ENCODE data around the gene CDC14A.

The CDC14A gene

DNA sequence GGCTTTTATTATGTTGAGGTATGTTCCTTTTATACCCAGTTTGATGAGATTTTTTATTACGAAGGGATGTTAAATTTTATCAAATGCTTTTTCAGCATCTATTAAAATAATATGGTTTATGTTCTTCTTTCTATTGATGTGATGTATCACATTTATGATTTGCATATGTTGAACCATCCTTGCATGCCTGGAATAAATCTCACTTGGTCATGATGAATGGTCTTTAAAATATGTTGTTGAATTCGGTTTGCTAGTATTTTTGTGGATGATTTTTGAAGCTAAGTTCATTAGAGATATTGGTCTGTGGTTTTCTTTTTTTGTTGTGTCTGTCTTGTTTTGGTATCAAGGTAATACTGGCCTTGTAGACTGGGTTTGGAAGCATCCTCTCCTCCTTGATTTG is 199.7 kb downstream of the CDC14A start:
- ATAC-seq = no peak
- peaks cover 43% of the 10 kb centered on the region for H3K27me3 Mint-ChIP-seq
- peaks cover 36% of the 10 kb centered on the region for H3K36me3 Mint-ChIP-seq
- no peak overlapping the region for H3K27ac Mint-ChIP-seq
- H3K9me3 Mint-ChIP-seq = peaks cover 38% of the 10 kb centered on the region
- H3K4me3 Mint-ChIP-seq = no peak overlapping the region
- H3K4me1 Mint-ChIP-seq = no peaks in the 10 kb centered on the region

DNA sequence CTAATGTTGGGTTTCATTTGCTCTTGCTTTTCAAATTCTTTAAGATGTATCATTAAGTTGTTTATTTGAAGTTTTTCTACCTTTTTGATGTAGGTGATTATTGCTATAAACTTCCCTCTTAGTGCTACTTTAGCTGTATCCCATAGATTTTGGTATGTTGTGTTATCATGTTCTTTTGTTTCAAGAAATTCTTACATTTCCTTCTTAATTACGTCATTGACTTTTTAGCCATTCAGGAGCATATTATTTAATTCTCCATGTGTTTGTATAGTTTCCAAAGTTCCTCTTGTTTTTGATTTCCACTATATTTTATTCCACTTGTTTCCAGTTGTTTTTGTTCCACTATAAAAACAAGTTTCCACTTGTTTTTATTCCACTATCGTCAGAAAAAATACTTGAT is 200.6 kb downstream of the CDC14A start:
- Mint-ChIP-seq H3K36me3 (peaks cover 41% of the 10 kb centered on the region), H3K4me1 (no peaks in the 10 kb centered on the region), H3K27ac (no peak overlapping the region), H3K27me3 (peaks cover 50% of the 10 kb centered on the region), H3K4me3 (no peak overlapping the region), H3K9me3 (peaks cover 45% of the 10 kb centered on the region)
- no peak for ATAC-seq

DNA sequence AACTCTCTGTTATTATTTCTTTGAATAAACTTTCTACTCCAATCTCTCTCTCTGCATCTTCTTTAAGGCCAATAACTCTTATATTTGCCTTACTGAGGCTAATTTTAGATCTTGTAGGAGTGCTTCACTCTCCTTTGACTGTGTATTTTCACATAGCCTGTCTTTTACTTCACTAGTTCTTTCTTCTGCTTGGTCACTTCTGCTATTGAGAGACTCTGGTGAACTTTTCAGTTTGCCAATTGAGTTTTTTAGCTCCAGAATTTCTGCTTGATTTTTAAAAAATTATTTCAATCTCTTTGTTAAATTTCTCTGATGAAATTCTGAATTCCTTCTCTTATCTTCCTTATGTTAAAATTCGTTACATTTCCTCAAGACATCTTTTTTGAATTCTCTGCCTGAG is 203.9 kb downstream of the CDC14A start:
- H3K36me3 Mint-ChIP-seq = peaks cover 32% of the 10 kb centered on the region
- no peak overlapping the region for H3K4me3 Mint-ChIP-seq
- no peak for ATAC-seq
- H3K4me1 Mint-ChIP-seq = no peaks in the 10 kb centered on the region
- peaks cover 39% of the 10 kb centered on the region for H3K9me3 Mint-ChIP-seq
- no peak overlapping the region for H3K27ac Mint-ChIP-seq
- peaks cover 52% of the 10 kb centered on the region for H3K27me3 Mint-ChIP-seq

DNA sequence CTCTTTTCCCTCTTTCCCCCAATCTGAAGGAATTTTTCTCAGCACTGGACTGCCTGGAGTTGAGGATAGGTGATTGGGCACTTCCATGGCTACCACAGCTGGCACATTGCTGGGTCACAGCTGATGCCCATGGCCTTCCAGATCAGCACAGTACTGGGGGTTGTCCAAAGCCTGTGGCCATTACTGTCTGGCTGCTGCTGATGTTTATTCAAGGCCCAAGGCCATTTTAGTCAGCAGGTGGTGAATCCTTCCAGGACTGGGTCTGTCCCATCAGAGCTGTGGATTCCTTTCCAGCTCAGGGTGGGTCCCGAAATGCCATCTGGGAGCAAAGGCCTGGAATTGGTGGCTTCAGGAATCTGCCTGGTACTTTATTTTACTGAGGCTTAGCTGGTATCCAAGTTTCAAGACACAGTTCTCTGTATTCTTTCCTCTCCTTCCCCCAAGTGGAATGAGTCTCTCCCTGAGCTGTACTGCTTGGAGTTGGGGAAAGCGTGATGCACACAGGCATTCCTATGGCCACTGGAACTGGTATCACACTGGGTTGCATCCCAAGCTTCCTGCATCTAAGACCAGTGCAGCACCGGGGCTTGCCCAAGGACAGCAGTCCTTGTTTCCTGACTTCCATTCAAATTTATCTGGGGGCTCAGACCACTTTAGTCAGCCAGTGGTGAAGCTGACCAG is 204.8 kb downstream of the CDC14A start:
- Mint-ChIP-seq H3K36me3 (peaks cover 30% of the 10 kb centered on the region), H3K4me1 (no peaks in the 10 kb centered on the region), H3K9me3 (peaks cover 35% of the 10 kb centered on the region), H3K4me3 (no peak overlapping the region), H3K27ac (no peak overlapping the region), H3K27me3 (peaks cover 48% of the 10 kb centered on the region)
- no peak for ATAC-seq

DNA sequence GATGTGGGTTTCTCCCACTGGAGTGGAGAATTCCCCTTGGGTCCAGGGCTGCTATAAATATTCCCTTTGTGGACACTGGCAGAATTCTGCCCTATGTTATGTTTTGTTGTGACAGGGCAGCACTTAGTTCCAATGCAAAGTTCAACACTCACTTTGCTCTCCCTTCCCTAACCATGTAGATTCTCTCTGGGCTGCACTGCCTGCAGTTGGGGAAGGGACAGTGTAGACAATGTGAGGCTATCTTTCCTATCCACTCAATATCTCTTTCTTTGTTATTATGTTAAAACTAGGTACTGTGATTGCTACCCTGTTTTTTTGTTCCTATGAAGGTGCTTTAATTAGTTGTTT is 205.3 kb downstream of the CDC14A start:
- Mint-ChIP-seq H3K4me1 (no peaks in the 10 kb centered on the region), H3K4me3 (no peak overlapping the region), H3K9me3 (peaks cover 30% of the 10 kb centered on the region), H3K27me3 (peaks cover 43% of the 10 kb centered on the region), H3K27ac (no peak overlapping the region), H3K36me3 (peaks cover 25% of the 10 kb centered on the region)
- no peak for ATAC-seq

DNA sequence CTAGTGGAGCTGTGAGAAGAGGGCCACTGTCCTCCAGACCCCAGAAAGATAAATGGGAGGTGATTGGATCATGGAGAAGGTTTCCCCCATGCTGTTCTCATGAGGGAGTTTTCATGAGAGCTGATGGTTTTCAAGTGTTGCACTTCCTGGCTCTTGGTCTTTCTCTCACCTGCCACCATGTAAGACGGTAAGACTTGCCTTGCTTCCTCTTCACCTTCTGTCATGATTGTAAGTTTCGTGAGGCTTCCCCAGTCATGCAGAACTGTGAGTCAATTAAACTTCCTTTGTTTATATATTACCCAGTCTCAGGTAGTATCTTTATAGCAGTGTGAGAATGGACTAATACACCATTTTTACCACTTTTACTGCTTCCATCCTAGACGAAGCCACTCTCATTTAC is 213.2 kb downstream of the CDC14A start:
- no peaks in the 10 kb centered on the region for H3K36me3 Mint-ChIP-seq
- ATAC-seq = no peak
- H3K27ac Mint-ChIP-seq = no peak overlapping the region
- H3K9me3 Mint-ChIP-seq = peaks cover 3% of the 10 kb centered on the region
- peaks cover 18% of the 10 kb centered on the region for H3K27me3 Mint-ChIP-seq
- H3K4me1 Mint-ChIP-seq = peaks cover 13% of the 10 kb centered on the region
- H3K4me3 Mint-ChIP-seq = no peak overlapping the region

DNA sequence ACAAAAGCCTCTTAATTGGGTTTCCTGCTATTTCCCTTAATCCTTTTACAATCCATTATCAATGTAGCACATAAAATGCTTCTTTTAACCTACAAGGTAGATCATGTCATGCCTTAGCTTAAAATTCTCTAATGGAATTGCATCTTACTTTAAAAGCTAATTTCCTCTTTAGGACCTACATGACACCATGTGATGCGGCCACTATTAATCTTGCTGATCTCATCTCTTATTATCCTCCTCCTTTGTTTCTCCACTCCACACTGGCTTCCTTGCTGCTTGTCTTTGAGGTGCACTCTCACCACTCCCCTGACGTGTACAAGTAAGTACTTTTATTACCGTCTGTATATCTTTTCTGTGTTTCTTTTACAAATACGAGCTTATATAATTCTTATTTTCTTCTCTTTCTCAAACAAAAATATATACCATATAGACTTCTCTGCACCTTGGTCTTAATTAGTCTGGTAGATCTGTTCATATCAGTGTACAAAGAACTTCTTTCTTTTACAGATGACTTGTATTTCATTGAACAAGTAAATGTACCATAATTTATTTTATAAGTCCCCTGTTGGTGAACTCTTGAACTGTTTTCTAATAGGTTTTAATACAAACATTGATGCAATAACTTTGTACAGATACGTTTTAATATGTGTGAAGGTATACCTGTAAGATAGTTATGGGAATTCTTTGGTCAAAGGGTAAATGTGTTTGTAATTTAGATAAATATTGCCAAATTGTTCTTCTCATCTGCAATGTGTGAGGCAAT is 213.8 kb downstream of the CDC14A start:
- Mint-ChIP-seq H3K36me3 (no peaks in the 10 kb centered on the region), H3K4me3 (no peak overlapping the region), H3K9me3 (peaks cover 6% of the 10 kb centered on the region), H3K27ac (no peak overlapping the region), H3K4me1 (peaks cover 13% of the 10 kb centered on the region), H3K27me3 (peaks cover 24% of the 10 kb centered on the region)
- no peak for ATAC-seq

DNA sequence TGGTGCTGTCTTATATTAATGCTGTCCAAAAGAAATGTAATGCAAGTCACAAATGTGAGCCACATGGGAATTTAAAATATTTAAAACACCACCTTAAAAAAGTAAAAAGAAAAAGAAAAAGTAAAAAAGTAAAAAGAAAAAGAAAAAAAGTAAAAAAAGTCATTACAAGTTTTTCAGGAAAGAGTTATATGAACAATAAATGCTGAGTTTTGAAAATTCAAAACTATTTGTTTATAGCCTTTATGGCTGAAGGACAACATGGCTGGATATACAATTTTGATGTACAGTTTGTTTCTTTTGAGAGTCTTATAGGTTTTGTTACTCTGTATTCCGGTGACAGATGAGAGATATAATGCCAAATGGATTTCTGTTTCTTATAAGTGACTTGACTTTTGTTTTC is 214.8 kb downstream of the CDC14A start:
- Mint-ChIP-seq H3K27ac (no peak overlapping the region), H3K4me3 (no peak overlapping the region), H3K27me3 (peaks cover 28% of the 10 kb centered on the region)

More for the DNA sequence above, 214.8 kb downstream of the CDC14A start:
- Mint-ChIP-seq H3K4me1 (peaks cover 13% of the 10 kb centered on the region), H3K36me3 (no peaks in the 10 kb centered on the region), H3K9me3 (peaks cover 6% of the 10 kb centered on the region)
- ATAC-seq = no peak
